Measurements from ENCODE around the gene KCNK15. TPM values are rescaled to one million over a fixed set of nuclear protein-coding genes. Genes with fewer than 3 reads are reported as not detected.

The KCNK15 gene
- total RNA-seq, 2 donors from 2014 or later: 0.21 to 0.27 TPM

DNA sequence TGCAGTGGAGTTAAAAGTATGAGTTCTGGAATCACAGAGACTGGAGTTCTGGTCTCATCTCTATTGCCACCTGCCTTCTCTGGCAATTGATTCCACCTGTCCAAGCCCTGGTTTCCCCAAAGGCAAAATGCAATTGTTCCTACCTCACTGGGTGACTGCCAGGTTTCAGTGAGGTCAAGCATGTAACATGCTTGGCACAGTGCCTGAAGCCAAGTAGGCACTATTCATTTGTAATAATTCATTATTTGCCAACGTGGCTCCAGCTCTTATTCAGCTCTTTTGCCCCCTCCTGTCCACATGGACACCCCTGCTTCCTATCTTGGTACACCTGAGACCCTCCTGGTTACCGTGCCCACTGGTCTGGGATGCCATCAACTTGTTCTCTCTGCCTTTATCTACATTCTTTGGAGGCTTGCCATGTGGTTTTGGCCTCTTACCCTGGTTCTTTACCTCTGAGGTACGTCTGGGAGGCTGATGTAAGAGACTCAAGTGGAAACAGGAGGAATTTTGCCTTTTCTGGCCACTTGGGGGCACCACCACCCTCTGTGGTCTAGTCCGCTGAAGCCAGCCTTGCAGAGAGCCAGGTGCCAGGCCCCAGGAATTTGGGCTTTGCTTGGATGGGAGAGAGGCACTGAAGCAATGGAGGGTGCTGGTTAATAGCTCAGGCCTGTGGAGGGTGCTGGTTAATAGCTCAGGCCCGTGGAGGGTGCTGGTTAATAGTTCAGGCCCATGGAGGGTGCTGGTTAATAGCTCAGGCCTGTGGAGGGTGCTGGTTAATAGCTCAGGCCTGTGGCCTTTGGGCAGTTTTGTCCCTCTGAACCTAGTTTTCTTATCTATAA is 1.7 kb downstream of the KCNK15 start:
- no peak overlapping the region for H3K9ac ChIP-seq (ENCODE audit: low read depth in 2 of 2, low read length in 2 of 2)
- no peaks in the 10 kb centered on the region for H3K4me1 ChIP-seq
- DNase-seq: peak; percentile 84
- no peak overlapping the region for H3K27ac ChIP-seq
- H3K4me3 ChIP-seq: no peak overlapping the region
- peak; percentile 39 for TF ChIP-seq CTCF (IDR thresholded peaks at IDR 0.05)
- intact Hi-C loops (cut with DNase I): loop anchor here (5.0 kb wide), 1 partner anchor 120 kb away; no protein-coding TSS in a partner anchor
- H3K9me3 ChIP-seq: no peaks in the 10 kb centered on the region
- H3K36me3 ChIP-seq: no peaks in the 10 kb centered on the region
- H3K27me3 ChIP-seq: peaks cover 16% of the 10 kb centered on the region

DNA sequence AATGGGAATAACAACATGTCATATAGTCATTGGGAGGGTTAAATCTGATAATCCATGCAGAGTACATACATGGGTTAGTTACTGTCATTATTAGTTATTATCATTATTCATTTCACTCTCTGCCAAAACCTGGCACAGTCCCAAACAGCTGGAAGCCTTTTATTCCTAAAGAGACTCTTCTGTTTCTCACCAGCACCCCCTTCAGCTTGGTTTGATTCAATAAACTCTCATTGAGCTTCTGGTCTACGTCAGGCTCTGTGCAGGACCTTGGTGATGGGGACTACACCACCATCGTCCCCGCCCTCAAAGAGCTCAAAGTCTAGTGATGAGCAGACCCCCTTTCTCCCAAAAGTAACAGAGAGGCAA is 2.3 kb downstream of the KCNK15 start:
- intact Hi-C loops (cut with DNase I): loop anchor here (5.0 kb wide), 1 partner anchor 119 kb away; no protein-coding TSS in a partner anchor
- no peak for DNase-seq

DNA sequence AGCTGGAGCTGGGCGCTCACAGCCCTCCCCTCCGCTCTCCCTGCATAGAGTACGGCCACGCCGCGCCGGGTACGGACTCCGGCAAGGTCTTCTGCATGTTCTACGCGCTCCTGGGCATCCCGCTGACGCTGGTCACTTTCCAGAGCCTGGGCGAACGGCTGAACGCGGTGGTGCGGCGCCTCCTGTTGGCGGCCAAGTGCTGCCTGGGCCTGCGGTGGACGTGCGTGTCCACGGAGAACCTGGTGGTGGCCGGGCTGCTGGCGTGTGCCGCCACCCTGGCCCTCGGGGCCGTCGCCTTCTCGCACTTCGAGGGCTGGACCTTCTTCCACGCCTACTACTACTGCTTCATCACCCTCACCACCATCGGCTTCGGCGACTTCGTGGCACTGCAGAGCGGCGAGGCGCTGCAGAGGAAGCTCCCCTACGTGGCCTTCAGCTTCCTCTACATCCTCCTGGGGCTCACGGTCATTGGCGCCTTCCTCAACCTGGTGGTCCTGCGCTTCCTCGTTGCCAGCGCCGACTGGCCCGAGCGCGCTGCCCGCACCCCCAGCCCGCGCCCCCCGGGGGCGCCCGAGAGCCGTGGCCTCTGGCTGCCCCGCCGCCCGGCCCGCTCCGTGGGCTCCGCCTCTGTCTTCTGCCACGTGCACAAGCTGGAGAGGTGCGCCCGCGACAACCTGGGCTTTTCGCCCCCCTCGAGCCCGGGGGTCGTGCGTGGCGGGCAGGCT is 4.6 kb downstream of the KCNK15 start:
- Histone ChIP-seq H3K27me3 (peaks cover 16% of the 10 kb centered on the region), H3K9ac (ENCODE audit: low read depth in 2 of 2, low read length in 2 of 2) (no peak overlapping the region), H3K4me1 (no peaks in the 10 kb centered on the region), H3K36me3 (no peaks in the 10 kb centered on the region), H3K27ac (no peak overlapping the region), H3K4me3 (no peak overlapping the region), H3K9me3 (no peaks in the 10 kb centered on the region)
- intact Hi-C loops (cut with DNase I): no loop called here
- no peak for TF ChIP-seq CTCF (IDR thresholded peaks at IDR 0.05)
- no peak for DNase-seq

More for the DNA sequence above, 2.3 kb downstream of the KCNK15 start:
- H3K9me3 ChIP-seq: no peaks in the 10 kb centered on the region
- TF ChIP-seq CTCF (IDR thresholded peaks at IDR 0.05): no peak
- peaks cover 16% of the 10 kb centered on the region for H3K27me3 ChIP-seq
- no peaks in the 10 kb centered on the region for H3K4me1 ChIP-seq
- no peak overlapping the region for H3K9ac ChIP-seq (ENCODE audit: low read depth in 2 of 2, low read length in 2 of 2)
- H3K27ac ChIP-seq: no peak overlapping the region
- H3K36me3 ChIP-seq: no peaks in the 10 kb centered on the region
- no peak overlapping the region for H3K4me3 ChIP-seq

GRCh38 chr20:44752099-44752931 is 6.7 kb downstream of the KCNK15 start:
- Histone ChIP-seq H3K36me3 (no peaks in the 10 kb centered on the region), H3K27me3 (no peaks in the 10 kb centered on the region), H3K27ac (no peak overlapping the region), H3K9ac (ENCODE audit: low read depth in 2 of 2, low read length in 2 of 2) (no peak overlapping the region), H3K4me3 (no peak overlapping the region), H3K9me3 (no peaks in the 10 kb centered on the region), H3K4me1 (no peaks in the 10 kb centered on the region)
- DNase-seq: no peak
- intact Hi-C loops (cut with DNase I): no loop called here
- no peak for TF ChIP-seq CTCF (IDR thresholded peaks at IDR 0.05)

DNA sequence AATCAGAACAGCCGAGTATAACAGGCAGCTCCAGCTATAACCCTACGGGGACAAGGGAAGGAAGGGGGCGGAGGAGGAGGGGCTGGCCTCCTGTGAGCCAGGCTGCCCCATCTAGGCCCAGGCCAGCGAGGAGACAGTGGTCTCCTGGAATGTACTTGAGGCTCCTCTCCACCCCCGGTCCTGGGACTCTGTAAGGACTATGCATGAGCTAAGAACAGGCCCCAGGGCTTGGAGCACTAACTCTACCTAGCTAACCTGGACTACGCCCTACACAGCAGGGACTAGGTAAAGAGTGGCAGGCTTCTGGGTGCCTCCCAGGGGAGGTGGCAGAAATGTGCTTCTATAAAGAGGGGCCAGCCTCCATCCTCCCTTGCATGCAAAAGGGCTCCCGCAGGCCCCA is 8.9 kb downstream of the KCNK15 start:
- intact Hi-C loops (cut with DNase I): no loop called here
- no peaks in the 10 kb centered on the region for H3K4me1 ChIP-seq
- no peaks in the 10 kb centered on the region for H3K36me3 ChIP-seq
- no peaks in the 10 kb centered on the region for H3K27me3 ChIP-seq
- no peaks in the 10 kb centered on the region for H3K9me3 ChIP-seq
- no peak overlapping the region for H3K27ac ChIP-seq
- TF ChIP-seq CTCF (IDR thresholded peaks at IDR 0.05): no peak
- no peak for DNase-seq
- no peak overlapping the region for H3K4me3 ChIP-seq
- H3K9ac ChIP-seq (ENCODE audit: low read depth in 2 of 2, low read length in 2 of 2): no peak overlapping the region
